NCI-H526 treated with DMSO at 0.1 percent for 48 hours (cell line): ENCODE results near the gene PPP1R14C.

ENCODE experiments used
- DNase-seq: peaks from one replicate; lab custom pipeline; 2025; lab: John Stamatoyannopoulos, UW

PPP1R14C gene

GRCh38 chr6:150138638-150139037, 4.2 kb upstream of the PPP1R14C start:
- no peak for DNase-seq

GRCh38 chr6:150139533-150139932, 3.3 kb upstream of the PPP1R14C start:
- no peak for DNase-seq

- no peak for DNase-seq
These were observed 2.4 kb upstream of the PPP1R14C start for GRCh38 chr6:150140236-150140969.

- DNase-seq = peak; percentile 38
These were observed 661 bp upstream of the PPP1R14C start for GRCh38 chr6:150142097-150142669.

- no peak for DNase-seq
These were observed 861 bp downstream of the PPP1R14C start for GRCh38 chr6:150143516-150144293.

GRCh38 chr6:150144294-150144868, 1.5 kb downstream of the PPP1R14C start:
- no peak for DNase-seq

- no peak for DNase-seq
These were observed 2.6 kb downstream of the PPP1R14C start for GRCh38 chr6:150145427-150145826.

- DNase-seq = no peak
These were observed 3.0 kb downstream of the PPP1R14C start for GRCh38 chr6:150145830-150146229.

GRCh38 chr6:150146436-150146835, 3.6 kb downstream of the PPP1R14C start:
- no peak for DNase-seq

- DNase-seq = no peak
These were observed 6.3 kb downstream of the PPP1R14C start for GRCh38 chr6:150149146-150149545.

- no peak for DNase-seq
These were observed 7.6 kb downstream of the PPP1R14C start for GRCh38 chr6:150150458-150150820.

GRCh38 chr6:150150821-150151646, 8.2 kb downstream of the PPP1R14C start:
- DNase-seq = no peak

- no peak for DNase-seq
These were observed 10.3 kb downstream of the PPP1R14C start for GRCh38 chr6:150152891-150153876.

GRCh38 chr6:150153905-150154492, 11.2 kb downstream of the PPP1R14C start:
- no peak for DNase-seq

GRCh38 chr6:150156460-150156859, 13.6 kb downstream of the PPP1R14C start:
- no peak for DNase-seq

- no peak for DNase-seq
These were observed 14.2 kb downstream of the PPP1R14C start for GRCh38 chr6:150157081-150157480.

- no peak for DNase-seq
These were observed 16.9 kb downstream of the PPP1R14C start for GRCh38 chr6:150159757-150160156.

GRCh38 chr6:150163970-150164369, 21.1 kb downstream of the PPP1R14C start:
- DNase-seq = no peak

- no peak for DNase-seq
These were observed 22.3 kb downstream of the PPP1R14C start for GRCh38 chr6:150165020-150165702.

- DNase-seq = no peak
These were observed 24.6 kb downstream of the PPP1R14C start for GRCh38 chr6:150167479-150167873.
